Immature natural killer cell (primary cell): ENCODE measurements around the gene FJX1. TPM values are rescaled to one million over a fixed set of nuclear protein-coding genes. Genes with fewer than 3 reads are reported as not detected.

Source experiments
- DNase-seq, 3 donors: peaks; one replicate each; pipeline ENCODE4 v3.0.0; 2022; ENCODE audit warnings: mixed read lengths in 1 of 3
- H3K27ac Mint-ChIP-seq, 6 donors: one replicate each; pipeline ENCODE4 v1.8.0; 2020; ENCODE audit warnings: mixed read lengths in 6 of 6, mild to moderate bottlenecking in 5 of 6, inconsistent platforms in 4 of 6, moderate library complexity in 3 of 6
- H3K27me3 Mint-ChIP-seq, 3 donors: one replicate each; pipeline ENCODE4 v1.8.0; 2020 to 2021; ENCODE audit warnings: low read depth in 3 of 3, mild to moderate bottlenecking in 3 of 3, mixed read lengths in 3 of 3, moderate library complexity in 3 of 3, inconsistent platforms in 1 of 3
- H3K36me3 Mint-ChIP-seq, 3 donors: one replicate each; pipeline ENCODE4 v1.8.0; 2020; ENCODE audit warnings: mixed read lengths in 3 of 3, inconsistent platforms in 2 of 3, mild to moderate bottlenecking in 2 of 3
- H3K4me1 Mint-ChIP-seq, 2 donors: one replicate each; pipeline ENCODE4 v1.8.0; 2020; ENCODE audit warnings: inconsistent platforms in 2 of 2, mild to moderate bottlenecking in 2 of 2, mixed read lengths in 2 of 2, moderate library complexity in 1 of 2
- H3K4me3 Mint-ChIP-seq, 5 donors: one replicate each; pipeline ENCODE4 v1.8.0; 2020; ENCODE audit warnings: mild to moderate bottlenecking in 5 of 5, mixed read lengths in 5 of 5, inconsistent platforms in 3 of 5, moderate library complexity in 3 of 5
- H3K9me3 Mint-ChIP-seq, 6 donors: one replicate each; pipeline ENCODE4 v1.8.0; 2020; ENCODE audit warnings: mild to moderate bottlenecking in 6 of 6, mixed read lengths in 6 of 6, inconsistent platforms in 4 of 6, moderate library complexity in 3 of 6
- polyA plus RNA-seq, 3 donors: library from polyadenylated mRNA; unstranded; fragments of 300-500 nt; fragmentation: Illumina TruSeq; gene quantifications; one replicate each; pipeline ENCODE4 v1.2.3, GENCODE V29; 2021

Gene FJX1
- polyA plus RNA-seq, 3 donors from 2014 or later, result not detected

DNA sequence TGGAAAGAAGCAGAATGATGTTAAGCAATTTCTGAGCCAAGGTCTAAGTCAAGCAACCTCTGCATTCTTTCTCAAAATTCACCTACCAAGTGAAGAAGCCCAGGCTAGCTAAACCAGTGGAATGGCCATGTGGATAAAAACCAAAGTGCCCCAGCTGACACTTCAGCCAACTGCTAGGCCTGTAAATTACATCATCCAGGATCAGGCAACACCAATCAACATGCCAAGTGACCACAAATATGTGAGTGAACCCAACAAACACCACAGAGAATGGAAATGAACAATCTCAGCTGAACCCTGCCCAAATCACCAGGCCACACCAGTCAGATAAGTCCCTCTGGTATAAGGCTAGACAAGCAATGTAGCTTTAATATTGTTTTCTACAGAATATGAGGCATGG is 25.1 kb upstream of the FJX1 start:
- Mint-ChIP-seq H3K4me3 (no peak overlapping the region), H3K36me3 (no peaks in the 10 kb centered on the region), H3K4me1 (no peaks in the 10 kb centered on the region), H3K9me3 (no peaks in the 10 kb centered on the region), H3K27me3 (peaks cover 5 to 12% (median 5%) of the 10 kb centered on the region in 3 donors), H3K27ac (no peak overlapping the region)
- DNase-seq, result no peak

DNA sequence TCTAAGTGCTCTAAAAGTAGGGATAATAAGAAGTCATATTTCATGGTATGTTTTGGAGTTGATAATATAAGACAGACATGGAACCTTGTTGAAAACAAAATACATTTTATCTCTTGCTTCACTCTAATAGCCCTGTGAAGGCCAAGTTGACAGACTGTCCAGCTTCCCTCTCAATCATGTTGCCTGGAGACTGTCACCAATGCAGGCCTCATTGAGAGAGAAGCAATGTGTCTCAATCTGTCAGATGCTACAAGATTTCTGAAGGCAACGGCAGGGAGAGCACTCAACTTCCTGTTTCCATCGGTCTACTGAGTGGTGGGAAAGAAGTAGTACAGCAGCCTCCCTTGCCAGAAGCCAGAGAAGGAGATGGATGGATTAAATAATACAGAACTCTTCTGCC is 23.6 kb upstream of the FJX1 start:
- Mint-ChIP-seq H3K9me3 (no peaks in the 10 kb centered on the region), H3K4me1 (no peaks in the 10 kb centered on the region), H3K27me3 (peaks cover 3 to 10% (median 5%) of the 10 kb centered on the region in 3 donors), H3K36me3 (no peaks in the 10 kb centered on the region), H3K27ac (no peak overlapping the region), H3K4me3 (no peak overlapping the region)
- DNase-seq, result no peak

- DNase-seq, result no peak
- Mint-ChIP-seq H3K36me3 (no peaks in the 10 kb centered on the region), H3K27ac (no peak overlapping the region), H3K4me3 (no peak overlapping the region), H3K27me3 (peaks cover 3 to 6% (median 5%) of the 10 kb centered on the region in 3 donors), H3K9me3 (no peaks in the 10 kb centered on the region), H3K4me1 (no peaks in the 10 kb centered on the region)
Measured at GRCh38 chr11:35598254-35599125, 19.8 kb upstream of the FJX1 start.

GRCh38 chr11:35600331-35600838 is 17.9 kb upstream of the FJX1 start:
- no peak overlapping the region for H3K4me3 Mint-ChIP-seq
- peaks cover 2 to 7% (median 3%) of the 10 kb centered on the region in 3 donors for H3K27me3 Mint-ChIP-seq
- no peaks in the 10 kb centered on the region for H3K9me3 Mint-ChIP-seq
- no peak overlapping the region for H3K27ac Mint-ChIP-seq
- H3K4me1 Mint-ChIP-seq, result no peaks in the 10 kb centered on the region
- no peaks in the 10 kb centered on the region for H3K36me3 Mint-ChIP-seq
- DNase-seq, result no peak

DNA sequence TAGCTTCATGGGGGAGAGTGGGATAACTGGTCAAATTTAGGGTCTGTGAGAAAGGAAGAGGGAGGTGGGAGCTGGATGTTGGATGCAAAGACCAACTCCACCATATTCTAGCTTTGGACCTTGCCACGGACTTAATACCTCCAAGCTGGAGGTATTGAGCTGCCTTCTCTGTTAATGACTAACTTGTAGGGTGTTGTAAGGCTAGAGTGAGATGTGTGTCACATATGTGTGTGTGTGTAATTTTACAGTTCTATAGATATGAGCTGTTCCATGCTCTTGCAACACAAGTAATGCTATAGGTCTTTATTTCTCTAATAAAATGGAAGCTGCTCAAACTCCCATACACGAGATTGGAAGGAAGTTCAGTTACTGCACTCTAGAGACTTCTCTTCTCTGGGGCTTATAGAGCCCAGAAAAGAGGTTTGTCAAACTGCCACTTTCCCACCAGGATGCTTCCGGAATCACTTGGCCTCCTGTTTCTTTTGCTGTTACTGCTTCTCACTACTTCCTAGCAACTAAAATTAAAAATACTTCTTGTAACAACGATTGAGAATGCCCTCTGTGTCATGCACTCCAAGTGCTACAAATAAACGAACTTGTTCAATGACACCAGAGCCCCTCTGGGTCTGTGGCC is 16.0 kb upstream of the FJX1 start:
- Mint-ChIP-seq H3K27ac (no peak overlapping the region), H3K4me1 (no peaks in the 10 kb centered on the region), H3K27me3 (peaks cover 2 to 6% (median 4%) of the 10 kb centered on the region in 3 donors), H3K4me3 (no peak overlapping the region), H3K36me3 (no peaks in the 10 kb centered on the region), H3K9me3 (no peaks in the 10 kb centered on the region)
- no peak for DNase-seq

GRCh38 chr11:35602979-35603378 is 15.3 kb upstream of the FJX1 start:
- Mint-ChIP-seq H3K4me1 (no peaks in the 10 kb centered on the region), H3K36me3 (no peaks in the 10 kb centered on the region), H3K9me3 (no peaks in the 10 kb centered on the region), H3K27ac (no peak overlapping the region), H3K4me3 (no peak overlapping the region), H3K27me3 (peaks cover 2 to 6% (median 4%) of the 10 kb centered on the region in 3 donors)
- DNase-seq, result no peak

- Mint-ChIP-seq H3K4me3 (no peak overlapping the region), H3K4me1 (no peaks in the 10 kb centered on the region), H3K9me3 (no peaks in the 10 kb centered on the region), H3K27me3 (peaks cover 4 to 8% (median 5%) of the 10 kb centered on the region in 3 donors), H3K27ac (no peak overlapping the region), H3K36me3 (no peaks in the 10 kb centered on the region)
- DNase-seq, result no peak
Measured at GRCh38 chr11:35605706-35606105, 12.6 kb upstream of the FJX1 start.

DNA sequence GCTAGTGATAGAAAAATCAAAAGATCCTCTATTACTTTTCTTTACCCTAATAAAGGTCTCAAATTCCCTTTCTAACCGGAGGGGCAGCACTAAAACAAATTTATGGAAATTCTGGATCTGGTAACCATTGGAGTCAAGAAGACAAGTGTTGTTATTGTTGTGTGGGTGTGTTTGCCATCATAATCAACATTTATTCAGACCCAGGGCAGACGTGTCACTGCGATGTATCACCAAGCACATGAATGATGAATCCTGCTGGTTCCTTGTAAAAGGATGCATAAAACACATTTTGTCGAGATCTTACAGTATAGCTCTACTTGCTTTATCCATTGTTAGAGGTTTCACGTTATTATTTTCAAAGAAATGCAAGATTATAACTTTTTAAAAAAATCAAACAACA is 12.1 kb upstream of the FJX1 start:
- Mint-ChIP-seq H3K27ac (no peak overlapping the region), H3K36me3 (no peaks in the 10 kb centered on the region), H3K4me1 (no peaks in the 10 kb centered on the region), H3K9me3 (no peaks in the 10 kb centered on the region), H3K27me3 (peaks cover 5 to 8% (median 6%) of the 10 kb centered on the region in 3 donors), H3K4me3 (no peak overlapping the region)
- DNase-seq, result no peak

DNA sequence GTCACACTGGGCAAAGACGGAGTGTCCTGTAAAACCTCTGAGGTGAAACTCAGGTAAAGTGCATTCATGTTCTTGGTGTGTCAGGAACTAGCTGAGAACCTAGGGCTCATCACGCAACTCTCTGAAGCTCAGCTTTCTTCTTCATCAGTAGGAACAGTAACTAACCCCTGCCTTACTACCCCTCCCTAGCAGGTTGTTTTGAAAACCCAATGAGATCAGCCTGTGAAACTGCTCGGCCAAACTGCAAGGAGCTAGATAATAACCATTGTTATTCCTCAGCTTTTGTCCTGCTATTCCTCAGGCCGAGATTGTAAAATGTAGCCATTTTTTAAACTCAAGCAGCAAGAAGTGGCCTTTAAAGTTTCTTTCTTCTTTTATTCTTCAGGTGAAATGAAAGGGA is 9.8 kb upstream of the FJX1 start:
- Mint-ChIP-seq H3K27ac (no peak overlapping the region), H3K9me3 (no peaks in the 10 kb centered on the region), H3K27me3 (peaks cover 4 to 10% (median 5%) of the 10 kb centered on the region in 3 donors), H3K4me3 (no peak overlapping the region), H3K36me3 (no peaks in the 10 kb centered on the region), H3K4me1 (no peaks in the 10 kb centered on the region)
- no peak for DNase-seq

DNA sequence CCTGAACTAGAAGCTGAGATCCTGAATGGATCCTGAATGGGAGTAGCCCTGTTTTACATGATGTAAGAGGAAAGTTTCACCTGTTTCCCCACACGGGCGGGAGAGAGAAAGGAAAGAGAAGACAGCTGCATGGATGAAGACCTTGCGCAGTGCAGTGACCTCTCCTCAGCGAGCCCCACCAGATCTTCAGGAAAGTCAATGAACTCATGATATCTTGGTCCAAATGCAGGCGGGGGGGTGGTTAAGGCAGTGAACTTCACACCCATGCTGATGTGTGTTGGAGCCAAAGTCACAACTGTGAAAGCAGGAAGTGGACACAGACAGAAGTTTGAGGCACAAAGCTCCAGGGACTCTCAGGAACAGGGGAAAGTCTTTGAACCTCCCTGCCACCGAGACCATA is 8.6 kb upstream of the FJX1 start:
- H3K27me3 Mint-ChIP-seq, result peaks cover 3 to 10% (median 5%) of the 10 kb centered on the region in 3 donors
- no peak overlapping the region for H3K4me3 Mint-ChIP-seq
- no peaks in the 10 kb centered on the region for H3K36me3 Mint-ChIP-seq
- no peaks in the 10 kb centered on the region for H3K9me3 Mint-ChIP-seq
- no peak overlapping the region for H3K27ac Mint-ChIP-seq
- no peak for DNase-seq
- H3K4me1 Mint-ChIP-seq, result no peaks in the 10 kb centered on the region

- H3K4me3 Mint-ChIP-seq, result no peak overlapping the region
- H3K4me1 Mint-ChIP-seq, result no peaks in the 10 kb centered on the region
- no peaks in the 10 kb centered on the region for H3K36me3 Mint-ChIP-seq
- no peak overlapping the region for H3K27ac Mint-ChIP-seq
- peaks cover 3 to 10% (median 6%) of the 10 kb centered on the region in 3 donors for H3K27me3 Mint-ChIP-seq
- H3K9me3 Mint-ChIP-seq, result no peaks in the 10 kb centered on the region
- DNase-seq, result no peak
Measured at GRCh38 chr11:35610631-35611030, 7.6 kb upstream of the FJX1 start.

- Mint-ChIP-seq H3K4me1 (no peaks in the 10 kb centered on the region), H3K27me3 (peaks cover 3 to 7% (median 7%) of the 10 kb centered on the region in 3 donors), H3K27ac (no peak overlapping the region), H3K36me3 (no peaks in the 10 kb centered on the region), H3K9me3 (no peaks in the 10 kb centered on the region), H3K4me3 (no peak overlapping the region)
- no peak for DNase-seq
Measured at GRCh38 chr11:35611741-35612140, 6.5 kb upstream of the FJX1 start.

DNA sequence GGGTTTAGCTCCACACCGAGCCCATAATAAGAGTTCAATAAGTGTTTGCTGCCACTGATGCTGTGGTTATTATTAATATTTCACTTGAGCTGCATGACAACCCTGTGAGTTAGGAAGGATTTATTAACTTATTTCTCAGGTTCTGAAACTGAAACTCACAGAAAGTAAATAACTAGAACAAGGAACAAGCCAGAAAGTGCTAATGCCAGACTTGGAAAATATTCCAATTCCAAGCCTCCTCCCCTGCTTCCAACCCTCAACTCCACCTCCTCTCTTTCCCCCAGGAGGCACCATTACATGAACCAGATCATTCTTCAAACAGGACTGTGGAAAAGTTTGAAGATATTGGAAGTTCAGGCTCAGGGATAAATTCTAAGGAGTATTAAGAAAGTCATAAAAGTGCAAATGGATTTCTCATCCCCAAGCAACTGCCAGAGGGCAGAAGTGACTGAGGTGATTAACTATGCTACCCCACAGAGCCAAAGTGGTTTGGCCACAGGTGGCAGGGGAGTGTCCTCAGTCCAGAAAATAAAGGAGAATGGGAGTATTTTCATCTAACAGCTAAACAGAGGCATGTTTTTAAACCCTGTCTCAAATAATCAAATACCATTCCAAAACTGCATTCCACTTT is 3.2 kb upstream of the FJX1 start:
- no peak for DNase-seq
- Mint-ChIP-seq H3K9me3 (no peaks in the 10 kb centered on the region), H3K4me1 (peaks cover 10 to 12% of the 10 kb centered on the region in 2 donors), H3K4me3 (no peak overlapping the region), H3K36me3 (peaks cover 0 to 3% (median 0%) of the 10 kb centered on the region in 3 donors), H3K27me3 (peaks cover 3 to 13% (median 4%) of the 10 kb centered on the region in 3 donors), H3K27ac (no peak overlapping the region)
